ENCODE results near the gene SREBF2.
"Not testable (repeated sequence)": the region's sequence is repeated elsewhere in the genome, so short reads cannot be mapped to it uniquely, and the experiment has no call there.

Gene SREBF2

GRCh38 chr22:41948142-41948541 lies 115.2 kb downstream of the SREBF2 start:
- DNase-seq (ENCODE audit: low read depth), result no peak
- H3K4me3 ChIP-seq (ENCODE audit: low read depth, low read length), result no peak overlapping the region
- TF ChIP-seq, protein P1, sequence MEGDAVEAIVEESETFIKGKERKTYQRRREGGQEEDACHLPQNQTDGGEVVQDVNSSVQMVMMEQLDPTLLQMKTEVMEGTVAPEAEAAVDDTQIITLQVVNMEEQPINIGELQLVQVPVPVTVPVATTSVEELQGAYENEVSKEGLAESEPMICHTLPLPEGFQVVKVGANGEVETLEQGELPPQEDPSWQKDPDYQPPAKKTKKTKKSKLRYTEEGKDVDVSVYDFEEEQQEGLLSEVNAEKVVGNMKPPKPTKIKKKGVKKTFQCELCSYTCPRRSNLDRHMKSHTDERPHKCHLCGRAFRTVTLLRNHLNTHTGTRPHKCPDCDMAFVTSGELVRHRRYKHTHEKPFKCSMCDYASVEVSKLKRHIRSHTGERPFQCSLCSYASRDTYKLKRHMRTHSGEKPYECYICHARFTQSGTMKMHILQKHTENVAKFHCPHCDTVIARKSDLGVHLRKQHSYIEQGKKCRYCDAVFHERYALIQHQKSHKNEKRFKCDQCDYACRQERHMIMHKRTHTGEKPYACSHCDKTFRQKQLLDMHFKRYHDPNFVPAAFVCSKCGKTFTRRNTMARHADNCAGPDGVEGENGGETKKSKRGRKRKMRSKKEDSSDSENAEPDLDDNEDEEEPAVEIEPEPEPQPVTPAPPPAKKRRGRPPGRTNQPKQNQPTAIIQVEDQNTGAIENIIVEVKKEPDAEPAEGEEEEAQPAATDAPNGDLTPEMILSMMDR (IDR thresholded peaks at IDR 0.05; ENCODE audit: low read depth, low read length, missing control alignments), result no peak

DNA sequence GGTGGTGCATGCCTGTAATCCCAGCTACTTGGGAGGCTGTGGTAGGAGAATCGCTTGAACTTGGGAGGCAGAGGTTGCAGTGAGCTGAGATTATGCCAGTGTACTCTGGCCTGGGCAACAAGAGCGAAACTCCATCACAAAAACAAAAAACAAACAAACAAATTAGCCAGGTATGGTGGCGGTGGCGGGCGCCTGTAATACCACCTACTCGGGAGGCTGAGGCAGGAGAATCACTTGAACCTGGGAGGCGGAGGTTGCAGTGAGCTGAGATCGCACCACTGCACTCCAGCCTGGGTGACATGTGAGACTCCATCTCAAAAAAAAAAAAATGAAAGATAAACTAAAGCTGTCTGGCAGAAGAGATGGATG lies 116.0 kb downstream of the SREBF2 start:
- DNase-seq (ENCODE audit: low read depth); H3K4me3 ChIP-seq (ENCODE audit: low read depth, low read length): not testable (repeated sequence)

- TF ChIP-seq, protein P1 (IDR thresholded peaks at IDR 0.05; ENCODE audit: low read depth, low read length, missing control alignments), result no peak
- no peak for DNase-seq (ENCODE audit: low read depth)
- H3K4me3 ChIP-seq (ENCODE audit: low read depth, low read length), result peak overlapping the region; percentile 20
Observed at GRCh38 chr22:41949297-41949965, 116.5 kb downstream of the SREBF2 start.

DNA sequence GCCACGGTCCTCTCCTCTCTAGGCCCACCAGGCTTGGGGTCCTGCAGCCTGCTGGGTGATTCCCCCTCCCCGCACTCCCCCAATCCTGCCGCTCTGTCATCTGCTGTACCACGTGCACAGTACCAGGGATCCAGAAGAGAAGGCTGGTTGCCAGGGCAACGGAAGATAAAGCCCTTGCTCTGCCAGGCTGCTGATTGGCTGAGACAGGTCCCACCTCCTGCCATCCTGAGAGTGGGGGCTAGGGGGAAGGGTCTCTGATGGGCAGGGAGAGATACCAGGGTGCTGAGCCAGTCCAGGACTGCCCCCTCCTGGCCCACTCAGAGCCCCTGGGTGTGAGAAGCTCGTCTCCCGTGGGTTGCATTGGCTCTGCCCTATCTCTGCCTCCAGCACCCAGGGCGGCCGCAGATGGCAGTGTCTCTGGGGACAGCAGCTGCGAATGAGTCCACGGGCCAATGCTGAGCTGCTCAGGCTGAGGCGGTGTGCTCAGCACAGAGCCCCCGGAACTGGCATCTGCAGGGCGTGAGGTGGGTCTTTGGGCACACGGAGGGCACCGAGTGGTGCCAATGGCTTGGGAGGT lies 119.1 kb downstream of the SREBF2 start, which contains the start of gene SMIM45:
Gene SMIM45 (plus strand): TSS at position 253 of the 577 bp plus-strand sequence.
- no peak within 1 kb of the TSS for H3K4me3 ChIP-seq (ENCODE audit: low read depth, low read length)
- no peak for DNase-seq (ENCODE audit: low read depth)
- TF ChIP-seq, protein P1 (IDR thresholded peaks at IDR 0.05; ENCODE audit: low read depth, low read length, missing control alignments), result peak; percentile 20

- no peak overlapping the region for H3K4me3 ChIP-seq (ENCODE audit: low read depth, low read length)
- TF ChIP-seq, protein P1 (IDR thresholded peaks at IDR 0.05; ENCODE audit: low read depth, low read length, missing control alignments), result no peak
- no peak for DNase-seq (ENCODE audit: low read depth)
Observed at GRCh38 chr22:41952713-41953112, 119.8 kb downstream of the SREBF2 start.
